ENCODE measurements around the gene DMD.

The DMD gene

DNA sequence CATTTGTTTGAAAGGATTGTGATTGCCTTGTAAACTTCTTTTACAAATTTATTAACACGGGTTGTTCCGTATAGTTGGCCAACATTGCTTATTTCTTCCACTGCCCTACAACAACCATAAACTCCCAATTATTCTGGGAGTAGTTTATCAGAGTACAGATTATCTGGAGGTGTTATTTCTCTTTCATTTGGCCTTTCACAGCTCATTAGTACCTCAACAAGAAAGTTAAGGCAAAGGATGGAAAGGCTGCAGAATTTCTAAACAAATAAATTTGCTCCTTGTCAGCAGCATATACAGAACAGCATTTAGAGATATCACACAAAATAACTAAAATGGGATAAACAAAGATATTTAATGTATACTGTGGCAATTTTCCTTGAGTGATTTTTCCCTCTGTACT, 548.8 kb downstream of the DMD start:
- no peak overlapping the region for H3K4me3 ChIP-seq (ENCODE audit: low read depth, low read length)
- no peak for DNase-seq (ENCODE audit: low read depth)
- TF ChIP-seq, protein P1, sequence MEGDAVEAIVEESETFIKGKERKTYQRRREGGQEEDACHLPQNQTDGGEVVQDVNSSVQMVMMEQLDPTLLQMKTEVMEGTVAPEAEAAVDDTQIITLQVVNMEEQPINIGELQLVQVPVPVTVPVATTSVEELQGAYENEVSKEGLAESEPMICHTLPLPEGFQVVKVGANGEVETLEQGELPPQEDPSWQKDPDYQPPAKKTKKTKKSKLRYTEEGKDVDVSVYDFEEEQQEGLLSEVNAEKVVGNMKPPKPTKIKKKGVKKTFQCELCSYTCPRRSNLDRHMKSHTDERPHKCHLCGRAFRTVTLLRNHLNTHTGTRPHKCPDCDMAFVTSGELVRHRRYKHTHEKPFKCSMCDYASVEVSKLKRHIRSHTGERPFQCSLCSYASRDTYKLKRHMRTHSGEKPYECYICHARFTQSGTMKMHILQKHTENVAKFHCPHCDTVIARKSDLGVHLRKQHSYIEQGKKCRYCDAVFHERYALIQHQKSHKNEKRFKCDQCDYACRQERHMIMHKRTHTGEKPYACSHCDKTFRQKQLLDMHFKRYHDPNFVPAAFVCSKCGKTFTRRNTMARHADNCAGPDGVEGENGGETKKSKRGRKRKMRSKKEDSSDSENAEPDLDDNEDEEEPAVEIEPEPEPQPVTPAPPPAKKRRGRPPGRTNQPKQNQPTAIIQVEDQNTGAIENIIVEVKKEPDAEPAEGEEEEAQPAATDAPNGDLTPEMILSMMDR (IDR thresholded peaks at IDR 0.05; ENCODE audit: control insufficient read depth, extremely low read depth, insufficient read depth), result no peak

DNA sequence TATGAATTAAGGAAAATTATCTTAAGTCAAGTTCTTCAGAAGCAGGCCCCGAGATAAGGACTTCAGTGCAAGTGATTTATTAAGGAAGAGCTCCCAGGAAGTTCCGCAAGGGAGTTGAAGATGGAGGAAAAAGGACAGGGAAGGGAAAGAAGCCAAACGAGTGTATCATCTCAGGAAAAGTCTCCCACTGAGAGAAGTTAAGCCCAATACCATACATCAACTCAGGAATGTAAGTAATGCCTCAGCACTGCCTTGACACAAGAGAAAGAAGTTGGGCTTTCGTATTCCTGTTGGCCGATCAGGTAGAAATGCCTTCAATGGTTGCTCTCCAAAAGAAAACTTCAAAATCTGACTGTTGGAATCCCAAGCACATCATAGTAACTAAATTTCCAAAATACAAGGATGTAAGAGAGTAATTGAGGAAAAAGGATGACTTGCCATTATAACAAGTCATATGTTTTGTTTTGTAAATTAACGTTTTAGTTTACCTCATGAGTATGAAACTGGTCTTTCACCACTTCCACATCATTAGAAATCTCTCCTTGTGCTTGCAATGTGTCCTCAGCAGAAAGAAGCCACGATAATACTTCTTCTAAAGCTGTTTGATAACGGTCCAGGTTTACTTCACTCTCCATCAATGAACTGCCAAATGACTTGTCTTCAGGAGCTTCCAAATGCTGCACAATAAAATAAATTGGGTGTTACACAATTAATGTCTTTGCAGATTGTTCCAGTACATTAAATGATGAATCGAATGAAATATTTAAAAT, 566.7 kb downstream of the DMD start:
- no peak for DNase-seq (ENCODE audit: low read depth)
- H3K4me3 ChIP-seq (ENCODE audit: low read depth, low read length), result no peak overlapping the region
- TF ChIP-seq, protein P1 (IDR thresholded peaks at IDR 0.05; ENCODE audit: control insufficient read depth, extremely low read depth, insufficient read depth), result no peak

DNA sequence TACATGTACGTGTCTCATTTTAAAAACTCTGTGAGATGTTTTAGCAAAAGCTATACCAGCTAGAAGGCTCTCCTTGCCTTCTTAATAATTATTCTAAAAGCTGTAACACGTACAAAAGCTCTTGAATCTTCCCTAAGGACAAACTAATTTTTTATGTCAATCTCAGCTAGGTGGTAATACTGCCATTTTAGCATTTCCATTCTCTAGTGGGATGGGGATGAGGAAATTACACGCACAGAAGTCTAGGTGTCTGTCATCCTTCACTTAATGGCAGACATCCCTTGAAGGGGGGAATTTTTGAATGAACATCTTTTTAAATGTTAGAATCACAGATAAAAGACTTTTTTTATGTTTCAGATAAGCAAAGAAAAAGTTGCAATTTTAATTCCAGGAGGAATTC, 569.1 kb downstream of the DMD start:
- TF ChIP-seq, protein P1 (IDR thresholded peaks at IDR 0.05; ENCODE audit: control insufficient read depth, extremely low read depth, insufficient read depth), result no peak
- DNase-seq (ENCODE audit: low read depth), result no peak
- no peak overlapping the region for H3K4me3 ChIP-seq (ENCODE audit: low read depth, low read length)

DNA sequence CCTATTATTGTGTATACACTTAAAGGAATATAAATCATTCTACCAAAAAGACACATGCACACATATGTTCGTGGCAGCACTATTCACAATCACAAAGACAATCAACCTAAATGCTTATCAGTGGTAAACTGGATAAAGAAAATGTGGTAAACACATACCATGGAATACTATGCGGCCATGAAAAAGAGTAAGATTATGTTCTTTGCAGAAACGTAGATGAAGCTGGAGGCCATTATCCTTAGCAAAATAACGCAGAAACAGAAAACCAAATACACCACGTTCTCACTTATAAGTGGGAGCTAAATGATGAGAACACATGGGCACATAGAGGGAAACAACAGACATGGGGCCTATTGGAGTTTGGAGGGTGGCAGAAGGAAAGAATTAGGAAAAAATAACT, 593.2 kb downstream of the DMD start:
- no peak overlapping the region for H3K4me3 ChIP-seq (ENCODE audit: low read depth, low read length)
- no peak for DNase-seq (ENCODE audit: low read depth)
- TF ChIP-seq, protein P1 (IDR thresholded peaks at IDR 0.05; ENCODE audit: control insufficient read depth, extremely low read depth, insufficient read depth), result no peak

DNA sequence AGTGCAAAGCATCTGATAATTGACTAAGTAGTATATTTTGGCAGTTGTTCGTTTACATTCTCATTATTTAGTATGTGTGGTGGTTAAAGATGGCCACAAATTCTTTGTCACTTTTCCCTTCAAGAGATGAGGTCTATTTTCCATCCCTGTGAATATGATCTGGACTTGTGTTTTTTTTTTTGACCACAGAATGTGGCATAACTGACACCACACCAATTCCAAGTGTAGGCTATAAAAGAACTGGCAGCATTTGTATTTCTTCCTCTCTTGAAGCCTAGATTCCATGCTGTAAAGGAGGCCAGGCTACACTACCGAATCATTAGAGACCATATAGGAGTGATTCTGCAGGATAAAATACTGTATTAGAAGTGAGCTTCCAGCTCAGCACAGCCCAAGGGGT, 596.6 kb downstream of the DMD start:
- no peak overlapping the region for H3K4me3 ChIP-seq (ENCODE audit: low read depth, low read length)
- DNase-seq (ENCODE audit: low read depth), result no peak
- TF ChIP-seq, protein P1 (IDR thresholded peaks at IDR 0.05; ENCODE audit: control insufficient read depth, extremely low read depth, insufficient read depth), result no peak

DNA sequence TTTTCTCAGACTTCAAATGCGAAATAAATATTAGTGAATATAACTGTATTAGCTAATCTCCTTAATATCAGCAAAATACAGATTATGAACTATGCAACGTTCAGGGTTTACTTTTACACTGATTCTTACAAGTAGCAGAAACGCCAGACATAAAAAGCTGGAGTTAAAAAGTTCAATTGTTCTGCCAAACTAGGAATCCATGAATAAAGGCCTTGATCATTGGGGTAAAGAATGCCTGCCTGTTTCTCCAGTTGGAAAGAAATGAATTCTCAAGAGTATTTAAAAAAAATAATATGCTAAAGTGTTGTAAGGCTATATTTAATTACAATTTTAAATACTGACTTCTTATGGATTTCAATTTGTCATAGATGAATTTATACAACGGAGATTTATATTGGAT, 612.2 kb downstream of the DMD start:
- DNase-seq (ENCODE audit: low read depth), result no peak
- TF ChIP-seq, protein P1 (IDR thresholded peaks at IDR 0.05; ENCODE audit: control insufficient read depth, extremely low read depth, insufficient read depth), result no peak

DNA sequence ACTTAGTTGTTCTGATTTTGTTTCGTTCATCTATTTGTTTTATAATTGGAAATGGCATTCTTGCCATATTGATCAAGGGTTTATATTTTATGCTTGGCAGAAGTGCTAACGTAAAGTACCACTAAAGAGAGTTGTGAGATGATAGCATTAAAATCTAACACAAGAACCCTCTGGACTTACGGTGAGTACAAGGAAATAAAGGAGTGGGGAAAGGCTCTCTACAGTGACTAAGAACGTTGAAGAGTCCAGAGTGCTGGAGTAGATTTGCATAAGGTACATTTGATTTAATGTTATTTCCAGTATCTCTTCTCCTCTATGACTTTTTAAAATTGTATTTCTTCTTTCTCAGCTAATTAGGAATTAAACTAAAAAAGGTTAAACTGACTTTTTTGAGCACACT, 612.6 kb downstream of the DMD start:
- DNase-seq (ENCODE audit: low read depth), result no peak
- TF ChIP-seq, protein P1 (IDR thresholded peaks at IDR 0.05; ENCODE audit: control insufficient read depth, extremely low read depth, insufficient read depth), result no peak
- no peak overlapping the region for H3K4me3 ChIP-seq (ENCODE audit: low read depth, low read length)

More for the DNA sequence above, 612.2 kb downstream of the DMD start:
- H3K4me3 ChIP-seq (ENCODE audit: low read depth, low read length), result no peak overlapping the region
